Stimulated activated CD8-positive, alpha-beta memory T cell treated with anti-CD3 and anti-CD28 coated beads, Interleukin-15, amount 100 ng/mL, for 1 hour (primary cell): ENCODE results near the gene RPS19.

Experiments
- DNase-seq: peaks from one replicate; pipeline ENCODE4 v3.0.0-alpha.2; 2020; ENCODE audit warnings: low read depth

Gene RPS19

GRCh38 chr19:41859618-41860418 is at the start of gene RPS19:
Gene RPS19 (plus strand): TSS chr19:41860255. CDS start chr19:41860775, 520 bp downstream.
- DNase-seq: peak; percentile 98

GRCh38 chr19:41810301-41810700 is 49.8 kb upstream of the RPS19 start:
- DNase-seq: no peak

GRCh38 chr19:41811036-41811435 is 49.0 kb upstream of the RPS19 start:
- DNase-seq: no peak

- no peak for DNase-seq
Measured at GRCh38 chr19:41811981-41812380, 48.1 kb upstream of the RPS19 start.

GRCh38 chr19:41813911-41814310 is 46.1 kb upstream of the RPS19 start:
- DNase-seq: no peak

GRCh38 chr19:41815301-41815700 is 44.8 kb upstream of the RPS19 start:
- no peak for DNase-seq

- DNase-seq: no peak
Measured at GRCh38 chr19:41816761-41817160, 43.3 kb upstream of the RPS19 start.

- no peak for DNase-seq
Measured at GRCh38 chr19:41821003-41821735, 38.9 kb upstream of the RPS19 start.

- DNase-seq: no peak
Measured at GRCh38 chr19:41837981-41838708, 21.9 kb upstream of the RPS19 start.

GRCh38 chr19:41839211-41839610 is 20.8 kb upstream of the RPS19 start:
- DNase-seq: no peak

GRCh38 chr19:41843371-41843770 is 16.7 kb upstream of the RPS19 start:
- DNase-seq: no peak

- no peak for DNase-seq
Measured at GRCh38 chr19:41844601-41845000, 15.5 kb upstream of the RPS19 start, which contains the start of gene LYPD4. Gene LYPD4 (minus strand): TSS chr19:41844683. CDS start chr19:41839285, 5,398 bp downstream.

- no peak for DNase-seq
Measured at GRCh38 chr19:41845001-41845050, 15.2 kb upstream of the RPS19 start, which contains the start of gene DMRTC2. Gene DMRTC2 (plus strand): TSS chr19:41845042. CDS start chr19:41847429, 2,387 bp downstream.

- no peak for DNase-seq
Measured at GRCh38 chr19:41845051-41845590, 14.9 kb upstream of the RPS19 start.

- DNase-seq: no peak
Measured at GRCh38 chr19:41847351-41848105, 12.5 kb upstream of the RPS19 start.

GRCh38 chr19:41848666-41849065 is 11.4 kb upstream of the RPS19 start:
- DNase-seq: no peak

- DNase-seq: no peak
Measured at GRCh38 chr19:41849067-41849466, 11.0 kb upstream of the RPS19 start.

GRCh38 chr19:41850381-41850780 is 9.7 kb upstream of the RPS19 start:
- no peak for DNase-seq

GRCh38 chr19:41851456-41851855 is 8.6 kb upstream of the RPS19 start:
- no peak for DNase-seq

- no peak for DNase-seq
Measured at GRCh38 chr19:41853344-41853743, 6.7 kb upstream of the RPS19 start.

- no peak for DNase-seq
Measured at GRCh38 chr19:41853768-41854167, 6.3 kb upstream of the RPS19 start.

- DNase-seq: no peak
Measured at GRCh38 chr19:41859213-41859617, 840 bp upstream of the RPS19 start.
